HepG2 (cell line): ENCODE measurements around the gene USP32. TPM values are rescaled to one million over a fixed set of nuclear protein-coding genes. Genes with fewer than 3 reads are reported as not detected.

Experiments
- CC2D1A ChIP-seq: sonication (generic); formaldehyde crosslinking; IDR thresholded peaks from 2 replicates; pipeline ENCODE4 v1.8.1; 2023; ENCODE audit warnings: mild to moderate bottlenecking, missing genetic modification reagents
- CCAR2 ChIP-seq: fragments of 200-400 bp; formaldehyde crosslinking; optimal IDR thresholded peaks from 2 replicates; pipeline ENCODE3; 2018; ENCODE audit warnings: low read depth, mild to moderate bottlenecking, low read length, moderate library complexity
- EHMT2 ChIP-seq: fragments of 200-600 bp; sonication (generic); IDR thresholded peaks from 2 replicates; pipeline ENCODE4 v1.7.0; 2017; ENCODE audit warnings: antibody characterized with exemption, low read depth, low read length, borderline replicate concordance
- ELF3 ChIP-seq: IDR thresholded peaks from 2 replicates; pipeline ENCODE4 v1.6.1; 2016; ENCODE audit warnings: missing genetic modification reagents, missing compliant biosample characterization
- IKZF1 ChIP-seq: fragments of 450-650 bp; IDR thresholded peaks from 2 replicates; pipeline ENCODE4 v1.7.1; 2016
- KLF15 ChIP-seq: sonication (generic); formaldehyde crosslinking; IDR thresholded peaks from 2 replicates; pipeline ENCODE4 v1.8.1; 2023; ENCODE audit warnings: borderline replicate concordance, mild to moderate bottlenecking, inconsistent platforms, missing genetic modification reagents, mixed read lengths
- MAFK ChIP-seq, 2 experiments: IDR thresholded peaks in 1 of 2; conservative IDR thresholded peaks in 1 of 2; 2 replicates each; pipeline ENCODE4 v1.6.1; 2011; ENCODE audit warnings: improper control_type of control experiment in 2 of 2, low read length in 2 of 2
- MBNL3 ChIP-seq: fragments of 250-450 bp; sonication (Bioruptor Pico); conservative IDR thresholded peaks from 2 replicates; pipeline ENCODE4 v1.8.0; 2022; ENCODE audit warnings: mild to moderate bottlenecking, inconsistent platforms
- PAF1 ChIP-seq: IDR thresholded peaks from 2 replicates; pipeline ENCODE4 v1.6.1; 2016; ENCODE audit warnings: missing genetic modification reagents, missing compliant biosample characterization
- PHF21A ChIP-seq: sonication (generic); formaldehyde crosslinking; IDR thresholded peaks from 2 replicates; pipeline ENCODE4 v1.5.0; 2020; ENCODE audit warnings: mild to moderate bottlenecking, missing genetic modification reagents
- RBFOX2 ChIP-seq: fragments of 200-400 bp; formaldehyde crosslinking; IDR thresholded peaks from 2 replicates; pipeline ENCODE4 v1.6.1; 2017; ENCODE audit warnings: low read depth, mild to moderate bottlenecking, low read length
- RORA ChIP-seq: sonication (generic); formaldehyde crosslinking; IDR thresholded peaks from 2 replicates; pipeline ENCODE4 v1.5.0; 2020; ENCODE audit warnings: mild to moderate bottlenecking, missing genetic modification reagents, moderate library complexity
- THYN1 ChIP-seq: sonication (generic); formaldehyde crosslinking; IDR thresholded peaks from 2 replicates; pipeline ENCODE4 v1.8.1; 2023; ENCODE audit warnings: low read depth, mild to moderate bottlenecking, moderate library complexity, missing genetic modification reagents, borderline replicate concordance
- ZBTB7A ChIP-seq: sonication (generic); formaldehyde crosslinking; IDR thresholded peaks from 2 replicates; pipeline ENCODE4 v1.8.0; 2022; ENCODE audit warnings: mild to moderate bottlenecking, missing genetic modification reagents
- ZNF180 ChIP-seq: sonication (generic); formaldehyde crosslinking; IDR thresholded peaks from 2 replicates; pipeline ENCODE4 v1.4.0; 2020; ENCODE audit warnings: low read depth, missing genetic modification reagents, borderline replicate concordance
- ZNF224 ChIP-seq: sonication (generic); formaldehyde crosslinking; IDR thresholded peaks from 2 replicates; pipeline ENCODE4 v1.5.0; 2020; ENCODE audit warnings: mild to moderate bottlenecking, missing genetic modification reagents
- ZNF230 ChIP-seq: sonication (generic); formaldehyde crosslinking; IDR thresholded peaks from 2 replicates; pipeline ENCODE4 v1.4.0; 2020; ENCODE audit warnings: mild to moderate bottlenecking, missing genetic modification reagents
- ZNF432 ChIP-seq: sonication (generic); formaldehyde crosslinking; IDR thresholded peaks from 2 replicates; pipeline ENCODE4 v1.5.0; 2020; ENCODE audit warnings: missing genetic modification reagents, mild to moderate bottlenecking, borderline replicate concordance
- ZNF569 ChIP-seq: sonication (generic); formaldehyde crosslinking; IDR thresholded peaks from 2 replicates; pipeline ENCODE4 v1.5.0; 2020; ENCODE audit warnings: mild to moderate bottlenecking, missing genetic modification reagents, moderate library complexity, borderline replicate concordance
- ZNF577 ChIP-seq: sonication (generic); formaldehyde crosslinking; IDR thresholded peaks from 2 replicates; pipeline ENCODE4 v1.4.0; 2020; ENCODE audit warnings: mild to moderate bottlenecking, low read depth, missing genetic modification reagents, borderline replicate concordance
- polyA plus RNA-seq, 8 experiments: library from polyadenylated mRNA; depleted of rRNA in 3 of 8; stranded (reverse) in 7 of 8; unstranded in 1 of 8; fragments of >200 nt; fragmentation: Illumina TruSeq in 4 of 8; extraction: Trizol in 4 of 8; gene quantifications; 2 replicates each; pipeline versions ENCODE4 v1.2.1 to v1.2.3, GENCODE V29; 2011 to 2016; ENCODE audit warnings: low read depth in 4 of 8, missing spikeins in 1 of 8, mixed read lengths in 1 of 8; ENCODE audit not compliant: insufficient read depth in 1 of 8
- total RNA-seq, 5 experiments: library from RNA; depleted of rRNA; stranded (reverse); fragments of >200 nt; fragmentation: Illumina TruSeq; extraction: Trizol; gene quantifications; 2 replicates each; pipeline ENCODE4 v1.2.3, GENCODE V29; 2016; ENCODE audit warnings: low read depth in 1 of 5
- TF ChIP-seq, protein P1 (sequence below): sonication (generic); formaldehyde crosslinking; IDR thresholded peaks from 2 replicates; pipeline ENCODE4 v1.4.0; 2020; ENCODE audit warnings: mild to moderate bottlenecking, missing genetic modification reagents
- TF ChIP-seq, protein P2 (sequence below): IDR thresholded peaks from 2 replicates; pipeline ENCODE4 v1.6.1; 2016; ENCODE audit warnings: low read depth
- TF ChIP-seq, protein P3 (sequence below): fragments of 450-650 bp; IDR thresholded peaks from 2 replicates; pipeline ENCODE4 v1.6.1; 2017; ENCODE audit warnings: mild to moderate bottlenecking
- TF ChIP-seq, protein P4 (sequence below): sonication (generic); formaldehyde crosslinking; IDR thresholded peaks from 2 replicates; pipeline ENCODE4 v1.8.0; 2022; ENCODE audit warnings: mild to moderate bottlenecking, missing genetic modification reagents, borderline replicate concordance

The USP32 gene
- total and polyA plus RNA-seq, 2 of the 13 experiments (the other 11 are each of a cell fraction or from before 2014, with no cell fraction given), result 24.9 to 39.9 TPM

DNA sequence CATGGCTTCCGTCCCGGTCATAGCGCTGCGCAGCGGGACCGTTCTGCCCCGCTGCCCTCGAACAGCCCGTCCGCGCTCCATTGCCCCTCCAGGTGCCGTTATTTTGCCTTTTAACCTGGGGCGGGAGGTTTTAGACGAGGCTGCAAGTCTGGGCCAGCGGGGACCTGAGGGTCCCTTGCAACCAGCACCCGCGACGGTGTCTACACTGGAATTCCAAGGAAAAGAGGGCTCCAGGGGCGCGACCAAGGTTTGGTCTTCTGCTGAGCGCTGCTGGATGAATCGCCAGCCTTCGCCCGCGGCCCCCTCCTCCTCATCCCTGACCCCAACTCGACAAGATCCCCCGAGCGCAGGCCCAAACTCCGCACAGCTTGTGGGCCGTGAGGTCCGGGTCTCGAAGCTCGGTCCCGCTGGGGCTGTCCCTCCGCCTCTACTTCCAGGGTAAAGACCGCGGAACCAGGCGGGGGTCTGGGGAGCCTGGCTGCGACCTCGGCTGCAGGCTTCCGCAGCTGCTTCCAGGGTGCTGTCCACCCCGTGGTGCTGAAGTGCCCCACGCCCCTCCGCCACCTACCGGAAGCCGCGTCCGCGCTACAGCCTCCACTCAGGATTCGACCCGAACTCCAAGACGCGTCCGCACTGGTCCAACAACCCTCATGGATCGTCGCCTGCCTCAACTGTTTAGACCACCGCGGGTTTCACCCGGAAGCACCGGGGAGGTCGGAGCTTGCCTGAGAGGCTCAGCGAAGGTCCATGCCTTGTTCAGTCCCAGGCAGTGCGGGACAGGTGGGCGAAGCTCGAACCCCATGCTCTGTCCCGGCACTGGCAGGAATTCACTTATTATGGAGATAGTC is 252.3 kb downstream of the USP32 start (continued):
- TF ChIP-seq, protein P1, sequence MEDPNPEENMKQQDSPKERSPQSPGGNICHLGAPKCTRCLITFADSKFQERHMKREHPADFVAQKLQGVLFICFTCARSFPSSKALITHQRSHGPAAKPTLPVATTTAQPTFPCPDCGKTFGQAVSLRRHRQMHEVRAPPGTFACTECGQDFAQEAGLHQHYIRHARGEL, result peak; percentile 50; the same call in 1 of the 2 replicates
- no peak for TF ChIP-seq PAF1
- TF ChIP-seq MAFK (conservative IDR thresholded peaks at IDR 0.05 in 1 of 2, IDR thresholded peaks at IDR 0.05 in 1 of 2; ENCODE audit: low read length in 2 of 2), result no peak
- peak; percentile 99 for TF ChIP-seq KLF15 (CRISPR knock-in tag)
- no peak for TF ChIP-seq RBFOX2
- no peak for TF ChIP-seq CCAR2
- peak; percentile 53; the same call in 1 of the 2 replicates for TF ChIP-seq ZNF432 (CRISPR knock-in tag)
- TF ChIP-seq ZNF180 (CRISPR knock-in tag), result peak; percentile 73; the same call in 1 of the 2 replicates
- no peak; the same call in 1 of the 2 replicates for TF ChIP-seq THYN1 (CRISPR knock-in tag)
- TF ChIP-seq PHF21A (CRISPR knock-in tag), result no peak
- TF ChIP-seq ZNF569, result no peak
- TF ChIP-seq, protein P2, sequence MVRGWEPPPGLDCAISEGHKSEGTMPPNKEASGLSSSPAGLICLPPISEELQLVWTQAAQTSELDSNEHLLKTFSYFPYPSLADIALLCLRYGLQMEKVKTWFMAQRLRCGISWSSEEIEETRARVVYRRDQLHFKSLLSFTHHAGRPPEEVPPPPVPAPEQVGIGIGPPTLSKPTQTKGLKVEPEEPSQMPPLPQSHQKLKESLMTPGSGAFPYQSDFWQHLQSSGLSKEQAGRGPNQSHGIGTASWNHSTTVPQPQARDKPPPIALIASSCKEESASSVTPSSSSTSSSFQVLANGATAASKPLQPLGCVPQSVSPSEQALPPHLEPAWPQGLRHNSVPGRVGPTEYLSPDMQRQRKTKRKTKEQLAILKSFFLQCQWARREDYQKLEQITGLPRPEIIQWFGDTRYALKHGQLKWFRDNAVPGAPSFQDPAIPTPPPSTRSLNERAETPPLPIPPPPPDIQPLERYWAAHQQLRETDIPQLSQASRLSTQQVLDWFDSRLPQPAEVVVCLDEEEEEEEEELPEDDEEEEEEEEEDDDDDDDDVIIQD (CRISPR knock-in tag), result peak; percentile 56; the same call in 1 of the 2 replicates
- TF ChIP-seq ZNF577, result no peak
- peak; percentile 92 for TF ChIP-seq ELF3
- TF ChIP-seq, protein P3, sequence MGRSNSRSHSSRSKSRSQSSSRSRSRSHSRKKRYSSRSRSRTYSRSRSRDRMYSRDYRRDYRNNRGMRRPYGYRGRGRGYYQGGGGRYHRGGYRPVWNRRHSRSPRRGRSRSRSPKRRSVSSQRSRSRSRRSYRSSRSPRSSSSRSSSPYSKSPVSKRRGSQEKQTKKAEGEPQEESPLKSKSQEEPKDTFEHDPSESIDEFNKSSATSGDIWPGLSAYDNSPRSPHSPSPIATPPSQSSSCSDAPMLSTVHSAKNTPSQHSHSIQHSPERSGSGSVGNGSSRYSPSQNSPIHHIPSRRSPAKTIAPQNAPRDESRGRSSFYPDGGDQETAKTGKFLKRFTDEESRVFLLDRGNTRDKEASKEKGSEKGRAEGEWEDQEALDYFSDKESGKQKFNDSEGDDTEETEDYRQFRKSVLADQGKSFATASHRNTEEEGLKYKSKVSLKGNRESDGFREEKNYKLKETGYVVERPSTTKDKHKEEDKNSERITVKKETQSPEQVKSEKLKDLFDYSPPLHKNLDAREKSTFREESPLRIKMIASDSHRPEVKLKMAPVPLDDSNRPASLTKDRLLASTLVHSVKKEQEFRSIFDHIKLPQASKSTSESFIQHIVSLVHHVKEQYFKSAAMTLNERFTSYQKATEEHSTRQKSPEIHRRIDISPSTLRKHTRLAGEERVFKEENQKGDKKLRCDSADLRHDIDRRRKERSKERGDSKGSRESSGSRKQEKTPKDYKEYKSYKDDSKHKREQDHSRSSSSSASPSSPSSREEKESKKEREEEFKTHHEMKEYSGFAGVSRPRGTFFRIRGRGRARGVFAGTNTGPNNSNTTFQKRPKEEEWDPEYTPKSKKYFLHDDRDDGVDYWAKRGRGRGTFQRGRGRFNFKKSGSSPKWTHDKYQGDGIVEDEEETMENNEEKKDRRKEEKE, result no peak
- no peak for TF ChIP-seq RORA
- TF ChIP-seq CC2D1A (CRISPR knock-in tag), result peak; percentile 96; the same call in 1 of the 2 replicates
- TF ChIP-seq MBNL3, result no peak
- TF ChIP-seq IKZF1, result no peak
- peak; percentile 91 for TF ChIP-seq ZNF230 (CRISPR knock-in tag)
- TF ChIP-seq, protein P4, sequence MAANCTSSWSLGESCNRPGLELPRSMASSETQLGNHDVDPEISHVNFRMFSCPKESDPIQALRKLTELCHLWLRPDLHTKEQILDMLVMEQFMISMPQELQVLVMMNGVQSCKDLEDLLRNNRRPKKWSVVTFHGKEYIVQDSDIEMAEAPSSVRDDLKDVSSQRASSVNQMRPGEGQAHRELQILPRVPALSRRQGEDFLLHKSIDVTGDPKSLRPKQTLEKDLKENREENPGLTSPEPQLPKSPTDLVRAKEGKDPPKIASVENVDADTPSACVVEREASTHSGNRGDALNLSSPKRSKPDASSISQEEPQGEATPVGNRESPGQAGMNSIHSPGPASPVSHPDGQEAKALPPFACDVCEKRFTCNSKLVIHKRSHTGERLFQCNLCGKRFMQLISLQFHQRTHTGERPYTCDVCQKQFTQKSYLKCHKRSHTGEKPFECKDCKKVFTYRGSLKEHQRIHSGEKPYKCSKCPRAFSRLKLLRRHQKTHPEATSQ, result peak; percentile 79
- TF ChIP-seq ZBTB7A, result peak; percentile 96
- TF ChIP-seq EHMT2, result peak; percentile 99; the same call in 1 of the 2 replicates
- TF ChIP-seq ZNF224 (CRISPR knock-in tag), result no peak
